A204.1 (cell line): ENCODE measurements around the gene C1QTNF1.

Experiments
- FAIRE-seq: peaks from 2 replicates; lab custom pipeline; 2012; peaks lifted over from hg19 to GRCh38; lab: Jason Lieb, UNC

Gene C1QTNF1

GRCh38 chr17:79095345-79096055, 71.5 kb downstream of the C1QTNF1 start:
- no peak for FAIRE-seq

- no peak for FAIRE-seq
Observed at GRCh38 chr17:79096477-79096876, 72.5 kb downstream of the C1QTNF1 start.

GRCh38 chr17:79097226-79098055, 73.5 kb downstream of the C1QTNF1 start:
- no peak for FAIRE-seq

GRCh38 chr17:79098282-79098867, 74.4 kb downstream of the C1QTNF1 start:
- no peak for FAIRE-seq
